Suppressor macrophage treated with lipopolysaccharide for 1 hour (primary cell): ENCODE results near the gene CALN1.

Experiments
- DNase-seq, 3 donors: peaks; one replicate each; pipeline ENCODE4 v3.0.0-alpha.2; 2020 to 2022

CALN1 gene

DNA sequence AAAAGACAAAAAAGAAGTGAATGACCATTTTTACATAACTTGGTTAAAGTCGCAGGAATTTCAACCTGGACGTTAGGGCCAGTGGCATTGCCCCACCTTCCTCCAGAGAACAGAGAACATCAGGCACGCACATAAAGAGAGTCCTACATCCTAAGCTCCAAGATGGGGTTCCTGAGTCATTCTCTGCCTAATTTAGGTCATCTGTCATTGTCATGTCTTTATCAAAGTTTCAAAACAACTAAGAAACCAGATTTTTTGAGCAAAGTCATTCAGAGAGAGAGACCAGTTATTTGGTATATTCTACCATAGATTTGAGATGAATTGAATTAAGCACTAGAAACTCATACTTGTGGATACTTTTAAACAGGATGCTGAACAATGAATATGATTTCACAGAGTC lies 241.7 kb downstream of the CALN1 start:
- no peak for DNase-seq

DNA sequence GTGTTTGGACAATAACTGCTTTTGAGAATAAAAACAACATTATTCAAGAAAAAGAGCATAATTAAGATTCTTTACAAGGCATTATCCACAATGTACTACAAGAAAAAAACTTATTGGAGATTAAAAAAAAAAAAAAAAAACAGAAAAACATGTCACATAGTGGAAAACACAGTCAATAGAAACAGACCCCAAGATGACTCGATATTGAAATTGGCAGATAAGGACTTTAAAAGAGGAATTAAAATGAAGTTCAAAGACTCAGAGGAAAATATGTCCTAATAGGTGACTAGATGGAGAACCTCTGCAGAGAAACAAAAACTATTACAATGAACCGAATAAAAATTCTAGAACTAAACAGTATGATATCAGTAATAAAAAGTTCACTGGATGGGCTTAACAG lies 248.9 kb downstream of the CALN1 start:
- no peak for DNase-seq

DNA sequence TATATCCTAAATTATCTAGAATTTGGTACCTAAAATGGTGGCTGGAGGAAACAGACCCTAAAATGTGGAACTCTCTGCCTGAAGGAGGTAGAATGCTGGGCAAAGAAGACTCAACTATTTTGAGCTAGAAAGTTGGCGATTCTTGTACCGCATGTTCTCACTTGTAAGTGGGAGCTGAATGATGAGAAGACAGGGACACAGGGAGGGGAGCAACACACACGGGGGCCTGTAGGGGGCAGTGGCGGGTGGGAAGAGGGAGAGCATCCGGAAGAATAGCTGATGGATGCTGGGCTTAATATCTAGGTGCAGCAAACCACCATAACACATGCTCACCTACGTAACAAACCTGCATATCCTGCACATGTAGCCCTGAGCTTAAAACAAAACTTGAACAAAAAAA lies 250.6 kb downstream of the CALN1 start:
- DNase-seq: peak in 1 of 3 donors; percentile 3

DNA sequence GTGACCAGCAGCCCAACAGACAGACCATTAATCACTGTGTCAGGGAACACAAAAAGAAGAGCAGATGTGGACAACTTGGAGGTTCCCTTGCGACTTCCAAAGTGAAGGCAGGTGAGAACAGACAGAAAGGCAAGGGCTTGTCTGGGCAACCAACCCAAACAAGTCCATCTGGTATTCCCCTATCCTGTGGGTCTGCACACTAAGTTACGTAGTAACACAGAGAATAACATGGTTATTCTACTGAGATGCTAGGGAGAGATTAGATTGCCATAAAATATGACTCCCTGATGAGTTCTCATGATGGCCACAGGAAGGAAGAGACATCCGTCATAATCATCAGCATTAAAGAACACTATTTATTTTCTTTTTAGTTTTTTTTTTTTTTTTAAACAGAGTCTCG lies 252.2 kb downstream of the CALN1 start:
- DNase-seq: no peak

DNA sequence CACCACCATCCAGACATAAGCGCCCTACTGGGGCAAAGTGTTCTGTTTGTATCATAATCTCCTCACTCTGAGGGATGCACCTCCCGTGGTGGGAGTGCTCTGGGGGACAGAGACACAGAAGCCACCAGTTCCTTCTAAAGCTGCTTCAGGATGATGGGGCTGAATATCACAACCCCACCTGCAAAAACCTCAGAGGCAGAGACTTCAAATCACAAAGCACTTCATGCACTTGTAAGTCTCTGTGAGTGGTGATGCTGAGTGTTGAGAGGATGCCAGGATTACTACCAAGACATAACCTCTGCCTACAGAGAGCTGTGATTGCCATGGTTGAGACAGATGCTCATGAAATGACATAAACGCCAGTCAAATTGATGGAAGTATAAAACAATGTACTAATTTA lies 255.5 kb downstream of the CALN1 start:
- no peak for DNase-seq

DNA sequence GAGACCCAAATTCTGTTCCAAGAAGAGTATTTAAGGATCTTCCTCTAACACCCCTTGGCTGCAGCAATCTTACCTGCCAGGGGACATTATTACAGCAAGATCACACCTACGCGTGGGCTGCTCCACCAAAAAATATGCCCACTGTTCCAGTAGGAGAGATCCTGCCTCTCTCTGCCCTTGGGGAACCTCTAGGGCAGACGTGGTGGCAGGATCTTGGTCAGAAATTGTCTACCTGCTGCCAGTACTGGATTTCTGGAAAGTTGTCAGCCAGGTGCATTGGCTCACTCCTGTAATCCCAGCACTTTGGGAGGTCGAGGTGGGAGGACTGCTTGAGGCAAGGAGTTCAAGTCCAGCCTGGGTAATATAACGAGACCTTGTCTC lies 259.0 kb downstream of the CALN1 start:
- DNase-seq: no peak

GRCh38 chr7:72152161-72153131 lies 259.7 kb downstream of the CALN1 start:
- DNase-seq: no peak

DNA sequence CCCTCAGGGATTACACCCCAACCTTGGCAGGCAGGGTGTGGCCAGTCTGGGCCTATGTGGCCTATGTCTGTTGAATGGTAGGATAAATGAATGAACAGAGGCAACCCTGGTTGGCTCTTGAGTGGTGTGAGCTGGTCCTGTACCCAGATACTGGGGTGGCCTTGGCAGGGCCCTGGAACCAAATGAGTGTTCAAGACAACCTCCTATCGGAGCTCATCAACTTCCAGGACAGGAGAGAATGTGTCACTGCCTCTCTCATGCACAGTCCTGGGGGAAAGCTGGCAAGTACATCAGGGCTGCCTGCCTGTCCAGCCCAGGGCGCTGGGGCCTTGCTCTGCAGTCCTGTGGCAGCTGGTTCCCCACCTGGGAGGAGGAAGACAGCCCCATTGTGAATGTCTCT lies 271.6 kb downstream of the CALN1 start:
- DNase-seq: no peak

DNA sequence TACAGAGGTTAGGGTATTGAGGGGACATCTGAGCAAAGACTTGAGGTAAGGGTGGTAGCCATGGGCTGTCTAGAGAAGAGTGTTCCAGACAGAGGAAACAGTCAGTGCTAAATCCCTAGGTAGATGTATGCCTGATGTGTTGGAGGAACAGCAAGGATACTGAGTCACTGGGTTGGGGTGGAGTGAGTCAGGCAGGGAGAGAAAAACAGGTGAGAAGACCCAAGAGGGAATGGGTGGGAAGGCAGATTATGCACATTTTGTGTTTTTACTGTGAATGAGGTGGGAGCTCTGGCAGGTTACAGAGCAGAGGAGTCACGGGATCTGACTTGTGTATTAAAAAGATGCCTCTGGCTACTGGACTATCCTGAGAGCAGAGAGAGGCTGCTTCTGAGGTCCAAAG lies 285.0 kb downstream of the CALN1 start:
- no peak for DNase-seq

- DNase-seq: no peak
Observed at GRCh38 chr7:72123913-72124312, 288.2 kb downstream of the CALN1 start.

GRCh38 chr7:72118366-72118765 lies 293.8 kb downstream of the CALN1 start:
- no peak for DNase-seq

- no peak for DNase-seq
Observed at GRCh38 chr7:72114129-72114528, 298.0 kb downstream of the CALN1 start.

DNA sequence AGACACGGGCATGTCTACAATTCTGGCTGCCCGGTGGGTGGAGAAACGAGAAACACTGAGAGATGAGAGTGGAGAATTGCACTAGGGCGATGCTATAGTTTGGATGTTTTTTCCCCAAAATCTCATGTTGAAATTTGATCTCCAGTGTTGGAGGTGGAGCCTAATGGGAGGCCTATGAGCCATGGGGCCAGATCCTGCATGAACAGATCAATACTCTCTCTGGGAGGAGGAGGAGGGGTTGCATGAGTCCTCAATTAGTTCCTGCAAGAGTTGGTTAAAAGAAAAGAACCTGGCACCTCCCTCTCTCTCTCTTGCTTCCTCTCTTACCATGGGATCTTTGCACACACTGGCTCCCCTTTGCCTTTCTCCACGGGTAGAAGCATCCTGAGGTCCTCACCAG lies 299.1 kb downstream of the CALN1 start:
- no peak for DNase-seq

DNA sequence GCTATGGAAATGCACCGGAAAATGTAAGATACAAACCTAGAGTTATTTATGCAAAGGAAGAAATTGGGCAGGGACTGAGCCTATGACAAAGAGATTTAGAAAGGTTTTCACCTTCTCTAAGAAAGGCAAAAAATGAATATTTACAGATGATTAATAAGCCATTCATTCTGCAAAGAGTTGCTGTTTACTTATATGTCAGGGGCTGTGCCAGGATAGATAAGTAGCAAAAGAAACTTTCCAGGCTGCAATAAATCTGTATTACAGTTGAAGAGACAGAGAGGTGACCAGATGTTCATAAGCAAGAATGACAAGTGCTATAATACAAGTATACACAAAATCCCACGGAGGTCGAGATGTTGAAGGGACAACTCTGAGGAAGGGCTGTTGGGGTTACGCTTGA lies 299.6 kb downstream of the CALN1 start:
- no peak for DNase-seq

DNA sequence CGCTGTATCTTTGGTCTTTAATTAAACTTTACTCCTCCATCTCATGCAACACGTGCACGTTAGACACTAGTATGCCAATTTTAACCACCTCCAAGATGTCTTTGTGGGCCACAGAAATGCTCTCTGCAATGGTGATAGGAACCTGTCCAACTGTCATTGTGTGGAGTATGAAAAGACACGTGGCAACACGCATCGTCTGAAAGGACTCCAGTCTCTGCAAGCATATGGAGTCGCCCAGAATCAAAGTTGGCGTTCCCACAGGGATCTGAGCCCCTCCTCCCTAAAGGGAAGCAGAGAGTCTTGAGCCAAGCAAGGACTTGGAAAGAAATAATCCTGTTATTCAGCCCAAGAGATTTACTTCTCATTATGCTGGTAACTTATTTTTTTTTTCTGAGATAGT lies 301.1 kb downstream of the CALN1 start:
- no peak for DNase-seq

DNA sequence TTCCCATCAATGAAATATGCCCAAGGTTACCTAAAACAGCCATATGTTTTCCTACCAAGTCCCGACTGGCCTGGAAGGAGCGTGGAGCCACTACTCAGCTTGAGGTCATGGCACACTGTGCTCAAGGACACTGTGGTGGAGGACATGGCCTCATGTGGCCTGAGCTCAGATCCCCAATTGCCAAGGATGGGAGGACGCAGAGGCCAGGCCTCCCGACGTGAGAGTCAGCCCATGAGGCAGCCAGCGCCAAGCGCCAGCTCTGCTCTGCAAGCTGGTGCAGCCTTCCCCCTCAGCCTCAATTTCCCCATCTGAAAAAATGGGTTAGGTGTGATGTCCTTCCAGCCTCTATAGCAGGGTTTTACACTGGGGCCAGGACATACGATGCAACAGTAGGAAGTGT lies 302.6 kb downstream of the CALN1 start:
- no peak for DNase-seq

DNA sequence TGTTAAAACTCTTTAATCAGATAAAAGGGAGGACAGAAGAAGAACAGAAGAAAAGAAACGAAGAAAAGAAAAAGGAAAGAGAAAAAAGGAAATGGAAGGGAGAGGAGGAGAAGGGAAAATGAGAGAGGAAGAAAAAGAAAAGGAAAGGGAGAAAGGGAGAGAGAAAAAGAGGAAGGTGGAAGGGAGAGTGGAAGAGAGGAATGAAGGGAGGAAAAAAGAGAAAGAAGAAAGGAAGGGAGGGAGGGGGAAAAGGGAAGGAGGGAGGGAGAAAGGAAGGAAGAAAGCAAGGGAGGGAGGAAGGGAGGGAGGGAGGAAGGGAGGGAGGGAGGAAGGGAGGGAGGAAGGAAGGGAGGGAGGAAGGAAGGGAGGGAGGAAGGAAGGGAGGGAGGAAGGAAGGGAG lies 305.7 kb downstream of the CALN1 start:
- no peak for DNase-seq

- no peak for DNase-seq
Observed at GRCh38 chr7:72101444-72101843, 310.7 kb downstream of the CALN1 start.

DNA sequence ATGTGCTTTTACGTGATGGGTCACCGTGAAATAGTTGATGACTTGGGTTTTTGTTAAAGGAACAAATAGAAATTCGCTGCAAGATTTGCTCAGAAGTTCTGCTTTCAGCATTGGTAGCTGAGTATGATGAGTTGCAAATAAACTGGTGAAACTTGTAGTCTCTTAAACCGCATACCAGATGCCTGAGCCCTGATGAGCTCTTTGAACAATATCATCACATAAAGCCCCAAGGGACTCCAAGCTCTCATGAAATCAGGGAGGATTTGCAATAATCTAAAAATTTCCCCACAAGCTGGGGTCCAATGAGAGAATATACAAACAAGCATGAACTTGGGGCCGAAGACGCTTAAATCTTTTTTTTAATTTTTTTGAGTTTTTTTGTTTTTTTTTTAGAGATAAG lies 312.4 kb downstream of the CALN1 start:
- no peak for DNase-seq

DNA sequence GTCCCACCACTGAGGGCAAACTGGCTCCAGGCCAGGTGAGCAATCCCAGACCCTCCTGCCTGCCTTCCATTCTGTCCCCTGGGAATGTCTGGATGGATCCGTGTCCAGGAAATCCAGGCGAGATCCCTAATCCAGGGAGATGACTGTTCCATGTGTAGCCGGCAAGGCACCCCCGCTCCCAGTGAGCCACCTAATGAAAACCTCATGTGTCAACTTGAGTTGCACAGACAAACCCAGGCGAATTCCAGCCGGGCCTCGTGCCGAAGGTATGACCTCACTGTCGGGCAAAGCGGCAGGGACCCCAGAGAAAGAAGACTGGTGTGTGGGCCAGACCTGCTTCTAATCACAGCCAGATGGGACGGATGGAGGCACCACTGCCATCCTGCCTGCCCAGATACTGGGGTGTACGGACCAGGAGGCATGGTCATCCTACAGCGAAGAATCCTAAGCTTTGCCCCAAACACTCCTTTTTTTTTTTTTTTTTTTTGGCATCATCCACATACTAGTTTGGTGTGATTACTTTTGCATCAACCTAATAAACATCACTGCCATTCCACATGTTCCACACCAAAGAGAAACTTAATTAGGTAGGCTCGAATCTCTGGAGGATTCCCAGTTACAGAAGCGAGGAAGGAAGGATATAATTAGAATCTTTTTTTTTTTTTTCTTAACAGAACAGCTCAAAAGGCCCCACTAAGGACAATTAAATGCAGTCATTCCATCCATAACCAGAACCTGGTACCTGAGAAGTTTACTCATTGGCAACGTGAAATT lies 313.1 kb downstream of the CALN1 start:
- no peak for DNase-seq

DNA sequence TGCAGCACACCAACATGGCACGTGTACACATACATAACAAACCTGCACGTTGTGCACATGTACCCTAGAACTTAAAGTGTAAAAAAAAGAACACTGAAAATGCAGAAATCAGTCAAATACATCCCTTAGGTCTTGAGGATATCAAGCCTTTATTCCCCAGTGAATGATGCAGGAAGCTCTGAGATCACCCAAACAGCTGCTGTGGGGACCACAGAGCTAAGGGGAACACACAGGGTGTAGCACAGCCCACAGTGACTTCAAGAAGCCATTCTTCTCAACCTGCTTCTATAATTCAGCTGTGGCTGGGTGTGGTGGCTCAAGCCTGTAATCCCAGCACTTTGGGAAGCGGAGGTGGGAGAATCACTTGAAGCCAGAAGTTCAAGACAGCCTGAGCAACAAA lies 314.9 kb downstream of the CALN1 start:
- DNase-seq: no peak

DNA sequence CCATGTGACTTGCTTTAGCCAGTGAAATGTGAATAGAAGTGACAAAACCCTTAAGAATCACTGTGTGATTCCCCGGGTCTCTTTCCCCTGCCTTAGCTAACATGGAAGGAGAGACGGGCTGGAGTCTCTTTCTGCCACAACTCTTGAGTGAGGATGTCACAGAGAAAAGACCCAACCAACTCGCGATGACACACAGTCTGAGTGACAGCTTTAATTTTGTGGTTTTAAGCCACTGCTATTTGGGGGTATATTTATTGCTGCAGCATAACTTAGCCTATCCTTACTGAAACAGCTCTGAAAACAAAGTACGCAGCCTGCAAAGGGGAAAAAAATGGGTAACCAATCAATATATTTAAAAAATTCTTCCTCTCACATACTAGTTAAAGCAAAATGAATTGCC lies 319.4 kb downstream of the CALN1 start:
- no peak for DNase-seq

DNA sequence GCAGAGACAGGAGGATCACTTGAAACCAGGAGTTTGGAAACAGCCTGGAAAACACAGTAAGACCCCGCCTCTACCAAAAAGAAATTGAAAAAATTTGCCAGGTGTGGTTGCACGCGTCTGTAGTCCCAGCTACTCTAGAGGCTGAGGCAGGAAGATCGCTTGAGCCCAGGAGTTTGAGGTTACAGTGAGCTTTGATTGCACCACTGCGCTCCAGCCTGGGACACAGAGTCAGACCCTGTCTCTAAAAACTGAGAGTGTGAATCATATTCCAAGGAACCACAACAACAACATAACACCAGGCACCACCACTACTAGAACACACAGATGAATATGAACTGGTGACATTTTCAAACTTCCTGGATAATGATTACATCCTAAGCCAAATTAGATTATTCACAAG lies 324.2 kb downstream of the CALN1 start:
- DNase-seq: no peak

- DNase-seq: peak; percentile 85 to 89 (median 87)
Observed at GRCh38 chr7:72080865-72081510, 331.1 kb downstream of the CALN1 start.
